Loucy (cell line): ENCODE data around the gene ZNF385B.

Source experiments
- H2AFZ ChIP-seq: fragments of 200-600 bp; sonication (generic); 2 replicates; pipeline ENCODE4 v1.6.0; 2016; ENCODE audit warnings: antibody characterized with exemption, mild to moderate bottlenecking, low read length, moderate library complexity
- H3F3A ChIP-seq: fragments of 200-600 bp; 2 replicates; pipeline ENCODE4 v1.6.0; 2016; ENCODE audit warnings: antibody characterized with exemption, low read depth, mild to moderate bottlenecking
- H3K27me3 ChIP-seq: fragments of 200-600 bp; sonication (generic); 2 replicates; pipeline ENCODE4 v1.6.1; 2014; ENCODE audit warnings: low read length, mild to moderate bottlenecking; ENCODE audit not compliant: insufficient read depth, poor library complexity, severe bottlenecking
- H3K36me3 ChIP-seq: fragments of 200-600 bp; sonication (generic); 2 replicates; pipeline ENCODE4 v1.6.1; 2016; ENCODE audit warnings: low read length; ENCODE audit not compliant: insufficient read depth
- H3K4me1 ChIP-seq: fragments of 200-600 bp; sonication (generic); 2 replicates; pipeline ENCODE4 v1.5.1; 2014; ENCODE audit warnings: low read length, mild to moderate bottlenecking; ENCODE audit not compliant: insufficient read depth, poor library complexity, severe bottlenecking
- H3K4me2 ChIP-seq: fragments of 200-600 bp; sonication (generic); 2 replicates; pipeline ENCODE4 v1.6.0; 2014; ENCODE audit warnings: antibody characterized with exemption, low read length, low read depth, mild to moderate bottlenecking; ENCODE audit not compliant: poor library complexity, severe bottlenecking
- H3K4me3 ChIP-seq: fragments of 200-600 bp; sonication (generic); 2 replicates; pipeline ENCODE4 v1.5.1; 2014; ENCODE audit warnings: low read length, mild to moderate bottlenecking, mixed read lengths; ENCODE audit not compliant: poor library complexity, severe bottlenecking
- H3K79me2 ChIP-seq: fragments of 200-600 bp; sonication (generic); 2 replicates; pipeline ENCODE4 v1.6.1; 2014; ENCODE audit warnings: low read length; ENCODE audit not compliant: insufficient read depth
- H3K9ac ChIP-seq: fragments of 200-600 bp; sonication (generic); 2 replicates; pipeline ENCODE4 v1.6.0; 2014; ENCODE audit warnings: mild to moderate bottlenecking, low read depth, low read length, moderate library complexity; ENCODE audit not compliant: poor library complexity, severe bottlenecking
- H3K9me2 ChIP-seq: fragments of 200-600 bp; sonication (generic); replicated peaks from 2 replicates; pipeline ENCODE4 v1.6.1; 2016; ENCODE audit warnings: low read depth, low read length, mixed read lengths
- H3K9me3 ChIP-seq: fragments of 200-600 bp; sonication (generic); 2 replicates; pipeline ENCODE4 v1.6.1; 2014; ENCODE audit warnings: mild to moderate bottlenecking, antibody characterized with exemption, low read length, low read depth; ENCODE audit not compliant: insufficient read depth
- H4K20me1 ChIP-seq: fragments of 200-600 bp; sonication (generic); 2 replicates; pipeline ENCODE4 v1.6.0; 2014; ENCODE audit warnings: antibody characterized with exemption, low read length, mild to moderate bottlenecking; ENCODE audit not compliant: insufficient read depth, poor library complexity, severe bottlenecking
- CTCF ChIP-seq: fragments of 200-600 bp; sonication (generic); conservative IDR thresholded peaks from 2 replicates; pipeline ENCODE4 v1.5.1; 2014; ENCODE audit warnings: mild to moderate bottlenecking, antibody characterized with exemption, low read length
- EZH2phosphoT487 ChIP-seq: fragments of 200-600 bp; IDR thresholded peaks from 2 replicates; pipeline ENCODE4 v1.6.1; 2018; ENCODE audit warnings: antibody characterized with exemption, mild to moderate bottlenecking, moderate library complexity, borderline replicate concordance

ZNF385B gene

DNA sequence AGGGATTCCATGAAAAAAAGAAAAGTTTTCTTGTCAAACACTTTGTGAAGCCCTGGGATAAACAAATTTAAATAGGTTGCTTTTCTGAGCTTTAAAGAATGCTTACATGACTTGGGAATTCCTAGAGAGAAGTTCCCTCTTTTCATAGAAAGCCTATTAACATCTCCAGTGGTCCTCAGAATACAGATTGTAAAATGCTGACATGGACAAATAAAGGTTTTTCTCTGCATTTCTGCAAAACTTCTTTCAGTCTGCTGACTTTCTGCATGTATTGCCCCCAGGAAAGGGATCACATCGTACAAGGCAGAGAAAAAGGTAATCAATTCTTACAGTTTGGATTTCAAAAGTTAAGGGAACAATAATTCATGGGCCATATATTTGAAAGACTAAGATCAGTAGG lies 20.6 kb downstream of the ZNF385B start:
- Histone ChIP-seq H3K79me2 (no peaks in the 10 kb centered on the region), H3F3A (no peaks in the 10 kb centered on the region), H3K9me3 (no peaks in the 10 kb centered on the region), H4K20me1 (no peaks in the 10 kb centered on the region), H3K4me1 (no peaks in the 10 kb centered on the region), H2AFZ (no peak overlapping the region), H3K27me3 (no peaks in the 10 kb centered on the region), H3K4me2 (no peak overlapping the region), H3K4me3 (no peak overlapping the region), H3K36me3 (no peaks in the 10 kb centered on the region), H3K9me2 (no peaks in the 10 kb centered on the region), H3K9ac (no peak overlapping the region)
- TF ChIP-seq EZH2phosphoT487 (no peak), CTCF (no peak)

DNA sequence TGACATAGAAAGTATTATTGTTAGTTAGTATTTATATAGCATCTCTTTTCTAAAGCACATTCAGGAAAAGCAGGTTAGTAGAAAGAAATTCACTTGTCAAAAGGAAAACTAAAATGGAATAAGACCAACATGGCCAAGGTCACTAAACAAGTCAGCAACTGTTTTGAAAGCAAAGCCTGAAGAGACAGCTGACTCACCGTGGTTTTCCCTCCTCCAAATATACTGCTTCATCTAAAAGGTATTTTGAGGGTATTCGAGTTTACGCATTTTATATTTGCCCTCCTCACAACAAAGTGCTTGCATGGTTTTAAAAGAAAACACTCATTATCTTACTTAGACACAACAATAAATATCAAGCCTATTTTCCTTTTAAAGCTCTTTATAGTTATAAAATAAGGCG lies 24.0 kb downstream of the ZNF385B start:
- H3K4me3 ChIP-seq: no peak overlapping the region
- H3K36me3 ChIP-seq: no peaks in the 10 kb centered on the region
- H2AFZ ChIP-seq: no peak overlapping the region
- no peaks in the 10 kb centered on the region for H4K20me1 ChIP-seq
- no peak overlapping the region for H3K4me2 ChIP-seq
- H3K27me3 ChIP-seq: no peaks in the 10 kb centered on the region
- no peaks in the 10 kb centered on the region for H3K4me1 ChIP-seq
- no peaks in the 10 kb centered on the region for H3K79me2 ChIP-seq
- H3F3A ChIP-seq: no peaks in the 10 kb centered on the region
- H3K9ac ChIP-seq: no peak overlapping the region
- H3K9me2 ChIP-seq: no peaks in the 10 kb centered on the region
- H3K9me3 ChIP-seq: no peaks in the 10 kb centered on the region
- TF ChIP-seq CTCF (no peak), EZH2phosphoT487 (no peak)

- no peak overlapping the region for H2AFZ ChIP-seq
- no peaks in the 10 kb centered on the region for H3K36me3 ChIP-seq
- H3K4me2 ChIP-seq: no peak overlapping the region
- H3F3A ChIP-seq: no peaks in the 10 kb centered on the region
- no peaks in the 10 kb centered on the region for H3K79me2 ChIP-seq
- no peak overlapping the region for H3K4me3 ChIP-seq
- no peaks in the 10 kb centered on the region for H3K4me1 ChIP-seq
- H3K27me3 ChIP-seq: no peaks in the 10 kb centered on the region
- no peaks in the 10 kb centered on the region for H3K9me2 ChIP-seq
- TF ChIP-seq CTCF (no peak), EZH2phosphoT487 (no peak)
- H3K9ac ChIP-seq: no peak overlapping the region
- no peaks in the 10 kb centered on the region for H3K9me3 ChIP-seq
- no peaks in the 10 kb centered on the region for H4K20me1 ChIP-seq
These were observed 31.2 kb downstream of the ZNF385B start for GRCh38 chr2:179830043-179830787.
